Stimulated activated CD4-positive, alpha-beta T cell treated with anti-CD3 and anti-CD28 coated beads, Interleukin-4, amount 100 ng/mL, for 24 hours (primary cell): ENCODE data around the gene NRK.
"Not testable (repeated sequence)": the region's sequence is repeated elsewhere in the genome, so short reads cannot be mapped to it uniquely, and the experiment has no call there.

ENCODE experiments used
- DNase-seq: peaks from one replicate; pipeline ENCODE4 v3.0.0-alpha.2; 2020

The NRK gene, protein sequence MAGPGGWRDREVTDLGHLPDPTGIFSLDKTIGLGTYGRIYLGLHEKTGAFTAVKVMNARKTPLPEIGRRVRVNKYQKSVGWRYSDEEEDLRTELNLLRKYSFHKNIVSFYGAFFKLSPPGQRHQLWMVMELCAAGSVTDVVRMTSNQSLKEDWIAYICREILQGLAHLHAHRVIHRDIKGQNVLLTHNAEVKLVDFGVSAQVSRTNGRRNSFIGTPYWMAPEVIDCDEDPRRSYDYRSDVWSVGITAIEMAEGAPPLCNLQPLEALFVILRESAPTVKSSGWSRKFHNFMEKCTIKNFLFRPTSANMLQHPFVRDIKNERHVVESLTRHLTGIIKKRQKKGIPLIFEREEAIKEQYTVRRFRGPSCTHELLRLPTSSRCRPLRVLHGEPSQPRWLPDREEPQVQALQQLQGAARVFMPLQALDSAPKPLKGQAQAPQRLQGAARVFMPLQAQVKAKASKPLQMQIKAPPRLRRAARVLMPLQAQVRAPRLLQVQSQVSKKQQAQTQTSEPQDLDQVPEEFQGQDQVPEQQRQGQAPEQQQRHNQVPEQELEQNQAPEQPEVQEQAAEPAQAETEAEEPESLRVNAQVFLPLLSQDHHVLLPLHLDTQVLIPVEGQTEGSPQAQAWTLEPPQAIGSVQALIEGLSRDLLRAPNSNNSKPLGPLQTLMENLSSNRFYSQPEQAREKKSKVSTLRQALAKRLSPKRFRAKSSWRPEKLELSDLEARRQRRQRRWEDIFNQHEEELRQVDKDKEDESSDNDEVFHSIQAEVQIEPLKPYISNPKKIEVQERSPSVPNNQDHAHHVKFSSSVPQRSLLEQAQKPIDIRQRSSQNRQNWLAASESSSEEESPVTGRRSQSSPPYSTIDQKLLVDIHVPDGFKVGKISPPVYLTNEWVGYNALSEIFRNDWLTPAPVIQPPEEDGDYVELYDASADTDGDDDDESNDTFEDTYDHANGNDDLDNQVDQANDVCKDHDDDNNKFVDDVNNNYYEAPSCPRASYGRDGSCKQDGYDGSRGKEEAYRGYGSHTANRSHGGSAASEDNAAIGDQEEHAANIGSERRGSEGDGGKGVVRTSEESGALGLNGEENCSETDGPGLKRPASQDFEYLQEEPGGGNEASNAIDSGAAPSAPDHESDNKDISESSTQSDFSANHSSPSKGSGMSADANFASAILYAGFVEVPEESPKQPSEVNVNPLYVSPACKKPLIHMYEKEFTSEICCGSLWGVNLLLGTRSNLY (N-terminal part only)

DNA sequence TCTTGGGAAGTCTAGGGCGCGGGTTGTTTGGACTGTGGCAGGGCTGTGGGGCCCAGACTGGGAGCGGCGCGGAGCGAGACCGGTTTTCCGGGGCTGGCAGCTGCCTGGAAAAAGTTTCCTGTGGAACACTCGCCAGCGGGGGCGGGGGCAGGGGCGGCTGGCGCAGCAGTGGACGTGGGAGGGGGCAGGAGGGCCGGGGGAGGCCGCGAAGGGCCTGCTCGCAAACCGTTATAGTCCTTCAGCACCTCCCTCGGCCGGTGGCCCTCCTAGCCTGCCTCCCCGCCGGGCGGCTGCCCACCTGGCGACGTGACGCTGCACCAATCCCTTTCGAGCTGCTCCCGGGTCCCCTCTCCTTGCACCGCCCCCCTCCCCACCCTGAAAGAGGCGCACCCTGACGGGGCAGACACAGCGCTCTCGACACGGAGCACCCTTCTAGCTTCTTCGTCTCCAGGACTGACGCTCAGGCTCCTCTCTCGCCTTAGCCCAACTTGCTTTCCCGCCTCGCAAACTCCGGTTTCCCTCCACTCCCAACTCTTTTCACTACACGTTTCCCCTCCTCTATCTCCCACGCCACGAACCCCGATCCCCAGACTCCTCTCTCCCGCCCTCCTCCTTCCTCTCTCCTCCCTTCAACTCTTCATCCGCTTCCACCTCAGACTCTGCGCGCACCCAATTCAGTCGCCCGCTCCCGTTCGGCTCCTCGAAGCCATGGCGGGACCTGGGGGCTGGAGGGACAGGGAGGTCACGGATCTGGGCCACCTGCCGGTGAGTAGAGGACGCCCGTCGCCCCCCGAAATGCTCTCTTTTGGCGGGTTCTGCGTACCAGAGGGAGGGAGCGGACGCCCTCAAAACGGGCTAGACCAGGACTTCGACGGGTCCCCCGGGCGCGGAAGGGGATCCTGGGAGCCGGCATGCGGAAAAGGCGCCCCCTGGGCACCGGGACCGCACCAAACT is at the start of gene NRK:
NRK (plus strand) TSS at position 402 of the 954 bp plus-strand sequence; CDS start at position 709, 307 bp downstream.
- DNase-seq, result no peak

- DNase-seq, result no peak
Observed at GRCh38 chrX:105773801-105774200, 48.5 kb upstream of the NRK start.

- DNase-seq, result no peak
Observed at GRCh38 chrX:105775679-105776078, 46.7 kb upstream of the NRK start.

DNA sequence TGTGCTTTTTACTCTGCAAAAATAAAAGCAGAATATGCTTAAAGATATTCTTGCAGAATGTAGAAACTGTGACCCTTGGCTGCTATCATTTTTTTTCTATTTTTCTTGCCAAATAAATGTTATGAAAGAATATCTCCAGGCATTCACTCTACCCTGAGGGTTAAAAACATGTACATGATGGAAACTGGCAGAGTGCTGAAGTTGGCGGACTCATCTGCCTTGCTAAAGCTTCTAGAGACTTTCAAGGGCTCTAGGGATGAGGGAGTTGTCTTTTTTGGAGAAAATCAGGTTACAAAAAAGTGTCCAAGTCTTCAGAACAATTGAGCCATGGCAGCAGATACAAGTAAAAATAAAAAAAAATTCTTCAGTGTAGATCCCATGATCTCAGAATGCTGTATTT is 40.5 kb upstream of the NRK start:
- no peak for DNase-seq

DNA sequence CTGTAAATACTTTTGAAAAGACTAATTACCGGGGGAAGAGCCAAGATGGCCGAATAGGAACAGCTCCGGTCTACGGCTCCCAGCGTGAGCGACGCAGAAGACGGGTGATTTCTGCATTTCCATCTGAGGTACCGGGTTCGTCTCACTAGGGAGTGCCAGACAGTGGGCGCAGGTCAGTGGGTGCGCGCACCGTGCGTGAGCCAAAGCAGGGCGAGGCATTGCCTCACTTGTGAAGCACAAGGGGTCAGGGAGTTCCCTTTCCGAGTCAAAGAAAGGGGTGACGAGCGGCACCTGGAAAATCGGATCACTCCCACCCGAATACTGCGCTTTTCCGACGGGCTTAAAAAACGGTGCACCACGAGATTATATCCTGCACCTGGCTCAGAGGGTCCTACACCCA is 25.5 kb upstream of the NRK start:
- DNase-seq, result not testable (repeated sequence)

- DNase-seq, result no peak
Observed at GRCh38 chrX:105803891-105804290, 18.4 kb upstream of the NRK start.

DNA sequence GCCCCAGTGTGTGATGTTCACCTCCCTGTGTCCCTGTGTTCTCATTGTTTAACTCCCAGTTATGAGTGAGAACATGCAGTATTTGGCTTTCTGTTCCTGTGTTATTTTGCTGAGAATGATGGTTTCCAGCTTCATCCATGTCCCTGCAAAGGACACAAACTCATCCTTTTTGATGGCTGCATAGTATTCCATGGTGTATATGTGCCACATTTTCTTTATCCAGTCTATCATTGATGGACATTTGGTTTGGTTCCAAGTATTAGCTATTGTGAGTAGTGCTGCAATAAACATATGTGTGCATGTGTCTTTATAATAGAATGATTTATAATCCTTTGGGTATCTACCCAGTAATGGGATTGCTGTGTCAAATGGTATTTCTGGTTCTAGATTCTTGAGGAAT is 16.7 kb upstream of the NRK start:
- DNase-seq, result not testable (repeated sequence)

GRCh38 chrX:105816517-105816916 is 5.8 kb upstream of the NRK start:
- DNase-seq, result no peak

- no peak for DNase-seq
Observed at GRCh38 chrX:105820247-105820646, 2.1 kb upstream of the NRK start.

DNA sequence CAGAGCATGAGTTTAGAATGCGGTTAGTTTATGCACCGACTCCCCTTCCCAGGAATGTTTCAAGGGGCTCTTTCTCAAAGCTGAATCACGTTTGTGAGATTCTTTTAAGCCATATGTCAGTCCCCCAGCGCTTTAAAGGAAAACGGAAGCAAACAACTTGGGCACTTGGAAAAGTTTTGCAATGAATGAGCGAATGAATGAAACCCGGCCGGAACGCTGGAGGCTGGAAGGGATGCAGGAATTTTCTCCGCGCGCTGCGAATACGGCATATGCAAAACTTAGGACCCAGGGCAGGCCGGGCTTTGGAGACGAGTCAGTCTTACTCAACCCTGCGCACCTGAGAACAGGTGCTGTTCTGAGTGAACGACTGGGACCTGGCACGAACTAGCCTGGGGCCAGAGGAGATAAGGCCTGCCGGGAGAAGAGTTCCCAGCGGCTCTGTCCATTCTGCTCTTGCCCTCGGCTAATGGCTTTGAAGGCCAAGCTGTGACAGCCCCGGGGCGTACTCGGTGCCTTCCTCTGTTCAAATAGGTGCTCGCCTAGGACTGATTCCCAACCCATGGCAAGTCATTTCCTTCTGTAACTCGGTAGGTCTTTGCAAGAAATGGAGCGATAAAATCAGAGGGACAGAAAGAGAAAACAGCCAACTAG is 743 bp upstream of the NRK start:
- DNase-seq, result no peak

DNA sequence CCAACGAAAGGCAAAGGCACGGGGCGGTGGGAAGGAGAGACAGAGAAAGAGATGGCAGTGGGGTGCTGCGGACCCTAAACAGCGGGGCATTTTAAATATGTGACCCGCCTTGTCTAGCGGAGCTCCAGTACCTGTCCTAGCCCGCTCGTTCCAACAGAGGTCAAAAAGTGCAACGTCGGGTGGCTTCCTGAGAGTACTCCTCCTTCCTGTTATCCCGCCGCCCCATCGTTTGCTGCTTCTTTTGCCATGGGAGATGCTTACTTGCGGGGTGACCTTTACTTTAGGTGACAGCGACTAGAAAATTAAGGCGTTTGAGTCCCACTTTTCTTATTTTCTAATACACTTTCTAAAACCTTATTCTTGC is 735 bp downstream of the NRK start:
- DNase-seq, result no peak

- DNase-seq, result no peak
Observed at GRCh38 chrX:105829011-105829410, 6.7 kb downstream of the NRK start.

DNA sequence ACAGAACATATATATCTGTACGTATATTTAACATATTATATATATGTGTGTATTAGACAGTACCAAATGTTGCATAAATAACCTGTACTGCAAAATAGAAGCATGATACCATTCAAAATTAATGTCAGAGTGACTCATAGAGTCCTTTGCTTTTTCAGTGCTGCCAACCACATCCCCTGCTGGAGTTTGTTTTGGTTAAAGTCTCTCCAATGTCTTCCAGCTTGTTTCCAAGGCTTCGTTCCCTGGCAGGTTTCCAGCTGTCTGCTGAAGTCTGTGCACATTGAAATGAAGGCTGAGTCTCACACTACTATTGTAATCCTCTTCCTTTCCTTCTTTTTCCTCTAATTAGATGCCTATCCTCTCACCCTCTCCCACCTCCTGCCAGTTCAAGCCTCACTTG is 14.9 kb downstream of the NRK start:
- no peak for DNase-seq

DNA sequence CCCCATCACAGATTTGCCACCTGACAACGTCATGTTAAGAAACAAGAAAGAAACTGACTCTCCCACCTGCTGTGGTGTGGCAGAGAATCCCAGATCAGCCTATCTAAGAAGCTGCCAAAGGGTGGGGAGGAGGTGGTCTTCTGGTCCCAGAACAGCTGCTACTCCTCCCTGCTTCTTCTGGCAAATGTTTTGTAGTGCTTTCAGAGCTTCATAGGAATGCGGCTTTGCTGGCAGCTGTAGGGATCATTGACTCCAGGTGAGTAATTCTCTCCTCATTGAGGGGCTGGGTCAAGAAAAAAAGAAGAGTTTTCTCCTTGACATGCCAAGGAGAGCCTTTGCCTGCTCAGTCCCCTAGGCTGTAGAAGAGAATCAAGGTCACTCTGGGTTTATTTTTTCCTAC is 23.3 kb downstream of the NRK start:
- no peak for DNase-seq

GRCh38 chrX:105850100-105850499 is 27.8 kb downstream of the NRK start:
- not testable (repeated sequence) for DNase-seq

DNA sequence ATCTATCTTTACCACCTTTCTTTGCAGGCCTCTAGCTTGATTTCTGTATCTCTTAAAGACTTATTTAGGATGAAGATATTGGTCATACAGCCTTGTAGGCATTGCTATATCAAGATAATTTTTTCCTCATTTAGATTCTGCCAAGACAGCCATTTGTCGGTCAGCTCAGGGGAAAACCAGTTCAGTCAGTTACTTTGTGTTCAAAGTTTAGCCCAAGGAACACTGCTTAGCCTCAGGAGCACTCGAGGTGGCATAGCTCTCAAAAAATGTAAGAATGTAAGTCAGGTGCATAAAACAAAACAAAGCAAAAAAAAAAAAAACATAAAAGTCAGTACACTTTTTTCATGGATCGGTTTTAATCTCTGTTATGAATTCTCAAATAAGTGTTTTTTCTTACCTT is 43.4 kb downstream of the NRK start:
- no peak for DNase-seq

- DNase-seq, result no peak
Observed at GRCh38 chrX:105869701-105870100, 47.4 kb downstream of the NRK start.

DNA sequence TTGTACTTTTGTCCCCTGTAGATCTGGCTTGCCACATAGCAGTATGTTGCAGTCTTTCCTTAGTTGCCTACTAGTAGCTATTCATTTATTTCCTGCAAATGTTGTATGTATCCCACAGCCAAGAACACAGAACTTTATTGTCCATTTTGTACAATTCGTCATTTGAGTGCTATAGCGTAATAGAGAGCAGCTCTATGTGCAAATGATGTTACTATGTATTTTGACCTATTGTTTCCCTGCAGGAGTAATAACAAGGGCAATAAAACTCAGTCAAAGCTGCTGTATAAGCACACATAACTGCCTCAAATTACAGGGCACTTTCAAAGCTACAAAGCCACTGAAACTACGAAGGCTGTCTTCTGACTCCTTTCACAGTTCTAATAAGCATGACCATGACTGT is 48.1 kb downstream of the NRK start:
- no peak for DNase-seq

DNA sequence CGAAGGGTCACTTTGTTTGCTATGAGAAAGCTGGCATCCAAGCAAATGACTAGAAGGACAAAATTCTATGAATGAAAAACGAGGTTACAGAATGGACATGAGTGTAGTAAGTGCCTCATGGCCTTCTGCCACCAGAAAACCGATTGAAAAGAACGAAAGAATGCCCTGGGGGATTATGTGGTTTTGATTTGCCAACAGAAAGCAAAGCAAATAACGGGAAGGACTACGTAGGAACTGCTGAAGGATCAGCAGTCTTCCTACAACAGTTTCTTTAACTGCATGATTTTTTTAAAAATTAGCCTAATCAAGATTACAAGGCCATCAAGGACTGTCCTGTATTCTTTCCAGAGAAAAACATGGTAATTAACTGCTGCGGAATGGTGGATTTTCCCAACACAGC is 50.6 kb downstream of the NRK start:
- DNase-seq, result no peak

DNA sequence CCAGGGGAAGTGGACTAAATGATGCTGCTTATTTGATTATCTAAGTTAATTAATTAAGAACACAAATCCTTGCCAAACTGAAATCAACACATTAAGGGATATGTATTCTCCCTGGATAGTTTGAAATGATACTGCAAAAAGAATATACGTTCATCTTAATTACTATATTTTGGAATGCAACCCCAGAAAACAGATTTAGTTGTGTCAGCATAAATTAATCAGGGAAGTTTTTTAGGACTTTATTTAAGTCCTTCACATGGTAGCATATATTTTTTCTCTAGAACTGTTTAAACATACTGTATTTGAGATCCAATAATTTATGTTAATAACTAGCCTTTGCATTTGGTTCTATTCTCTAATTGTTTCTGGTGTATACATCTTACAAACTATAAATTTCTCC is 52.5 kb downstream of the NRK start:
- DNase-seq, result no peak

DNA sequence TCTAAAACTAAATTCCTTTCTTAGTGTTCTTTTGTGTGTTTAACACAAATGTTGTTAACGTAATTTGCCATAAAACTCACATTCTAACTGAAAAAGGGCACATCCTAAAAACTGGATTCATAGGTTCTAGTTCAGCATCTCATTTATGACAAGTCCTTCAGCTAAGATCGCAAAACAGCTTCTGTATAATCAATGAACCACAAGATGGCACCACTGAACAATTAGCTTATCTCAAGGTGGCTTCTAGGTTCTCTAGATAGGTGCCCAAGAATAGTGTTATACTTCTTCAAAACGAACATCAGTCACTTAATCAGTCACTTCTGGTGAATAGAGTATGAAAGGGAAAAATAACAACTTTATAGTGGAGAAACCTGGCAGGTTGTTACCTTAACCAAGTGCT is 54.3 kb downstream of the NRK start:
- DNase-seq, result no peak

GRCh38 chrX:105880491-105880890 is 58.2 kb downstream of the NRK start:
- no peak for DNase-seq
